Kidney (tissue), 14 donors: ENCODE measurements around the gene NELFB. TPM values are rescaled to one million over a fixed set of nuclear protein-coding genes. Genes with fewer than 3 reads are reported as not detected.
A peak's percentile ranks its signal among the peaks of the same experiment; 100 is the strongest.

Source experiments
- DNase-seq, 5 donors: peaks; one replicate each; pipeline ENCODE4 v3.0.0-alpha.2; 2013 to 2020
- FAIRE-seq: peaks from 2 replicates; lab custom pipeline; 2012; peaks lifted over from hg19 to GRCh38; lab: Jason Lieb, UNC
- H3K27ac ChIP-seq, 2 donors: one replicate each; pipeline ENCODE4 v1.7.0; 2013; ENCODE audit warnings: low read depth in 2 of 2, low read length in 2 of 2, inconsistent platforms in 1 of 2
- H3K27me3 ChIP-seq: one replicate; pipeline ENCODE4 v1.7.1; 2013; ENCODE audit warnings: low read length, inconsistent platforms; ENCODE audit not compliant: control insufficient read depth, insufficient read depth
- H3K36me3 ChIP-seq, 3 donors: one replicate each; pipeline versions ENCODE4 v1.7.0 to v1.7.1; 2013; ENCODE audit warnings: low read length in 3 of 3, control low read depth in 1 of 3, inconsistent platforms in 1 of 3; ENCODE audit not compliant: insufficient read depth in 3 of 3, control insufficient read depth in 2 of 3
- H3K4me1 ChIP-seq, 3 donors: one replicate each; pipeline versions ENCODE4 v1.7.0 to v1.7.1; 2013; ENCODE audit warnings: low read length in 3 of 3, inconsistent platforms in 1 of 3, low read depth in 1 of 3; ENCODE audit not compliant: control insufficient read depth in 2 of 3, insufficient read depth in 2 of 3
- H3K4me3 ChIP-seq, 3 donors: one replicate each; pipeline versions ENCODE4 v1.7.0 to v1.8.1; 2013; ENCODE audit warnings: low read length in 3 of 3, control low read depth in 1 of 3, inconsistent platforms in 1 of 3
- H3K9ac ChIP-seq, 3 donors: one replicate each; pipeline versions ENCODE4 v1.7.0 to v1.7.1; 2013; ENCODE audit warnings: low read length in 3 of 3, control low read depth in 1 of 3, inconsistent platforms in 1 of 3
- H3K9me3 ChIP-seq, 3 donors: one replicate each; pipeline versions ENCODE4 v1.7.0 to v1.7.1; 2013; ENCODE audit warnings: low read length in 3 of 3, control low read depth in 1 of 3, inconsistent platforms in 1 of 3; ENCODE audit not compliant: control insufficient read depth in 2 of 3, insufficient read depth in 1 of 3
- CTCF ChIP-seq: IDR thresholded peaks from 3 replicates; pipeline ENCODE4 v1.5.1; 2012; ENCODE audit warnings: mild to moderate bottlenecking, moderate library complexity, borderline replicate concordance; ENCODE audit not compliant: insufficient read depth; ENCODE audit errors: extremely low read depth
- intact Hi-C: fragments of 100-400 bp; cut with DNase I; formaldehyde crosslinking; loops from one replicate; pipeline ENCODE4 v1.11.1; 2022
- polyA plus RNA-seq: library from polyadenylated mRNA; stranded (reverse); fragments of 350-450 nt; fragmentation: Illumina TruSeq; extraction: RNeasy Lipid Tissue Mini Kit (QIAGEN cat#74804); gene quantifications from one replicate; pipeline ENCODE4 v1.2.3, GENCODE V29; 2014; ENCODE audit warnings: low read depth, low replicate concordance; ENCODE audit not compliant: insufficient read depth
- total RNA-seq: library from RNA; stranded (reverse); fragmentation: NEBNext Ultra II Directional; extraction: Animal tissue kit (Norgen Biotek cat#: 25700); gene quantifications from one replicate; pipeline ENCODE4 v1.2.1, GENCODE V29; 2021
- donor health status: control.
- donor health status: control.
- donor health status: control.
- donor health status: control.
- donor health status: control.
- donor health status: DM: yes; HTN: yes; CAD: no.
- donor health status: Normal renal cell carcinoma (clear cell type).

The NELFB gene
- total and polyA plus RNA-seq, 2 donors from 2014 or later, result 43.8 to 57.3 TPM

DNA sequence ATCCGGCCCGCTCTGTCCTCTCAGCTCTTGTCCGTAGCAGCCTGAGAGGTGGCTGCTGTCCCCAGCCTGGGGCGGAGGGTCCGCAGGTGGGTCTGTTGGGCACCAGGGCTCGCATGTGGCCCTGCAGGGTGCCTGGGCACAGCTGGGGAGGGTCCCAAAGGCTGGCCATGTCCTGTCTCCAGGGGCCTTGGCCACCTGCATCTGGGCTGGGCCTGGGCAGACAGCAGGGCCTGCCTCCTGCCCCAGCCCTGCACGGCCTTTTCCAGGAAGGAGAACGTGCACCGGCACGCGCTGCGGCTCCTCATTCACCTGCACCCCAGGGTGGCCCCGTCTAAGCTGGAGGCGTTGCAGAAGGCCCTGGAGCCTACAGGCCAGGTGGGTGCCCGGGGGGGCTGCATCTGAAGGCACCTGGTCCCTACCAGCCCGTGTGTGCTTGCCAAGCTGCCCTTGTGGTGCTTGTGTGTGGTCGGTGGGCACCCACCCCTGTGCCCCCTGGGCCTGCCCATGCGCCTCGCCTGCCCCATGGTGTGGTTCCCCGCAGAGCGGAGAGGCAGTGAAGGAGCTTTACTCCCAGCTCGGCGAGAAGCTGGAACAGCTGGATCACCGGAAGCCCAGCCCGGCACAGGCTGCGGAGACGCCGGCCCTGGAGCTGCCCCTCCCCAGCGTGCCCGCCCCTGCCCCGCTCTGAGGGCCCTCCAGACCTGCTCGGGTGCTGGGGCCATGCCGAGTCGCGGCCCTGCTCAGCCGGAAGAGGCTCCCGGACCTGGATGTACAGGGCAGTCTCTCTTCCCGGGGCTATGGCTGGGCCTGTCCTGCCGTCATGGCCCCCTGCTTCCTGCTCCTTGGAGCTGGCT, 17.3 kb downstream of the NELFB start:
- H3K4me1 ChIP-seq, result peaks cover 0 to 40% (median 20%) of the 10 kb centered on the region in 3 donors
- no peak overlapping the region for H3K4me3 ChIP-seq
- intact Hi-C loops, result no loop called here
- TF ChIP-seq CTCF, result no peak
- DNase-seq, result peak in 2 of 5 donors; percentile 47 to 75
- no peaks in the 10 kb centered on the region for H3K27me3 ChIP-seq
- no peak overlapping the region for H3K9ac ChIP-seq
- no peak for FAIRE-seq
- peaks cover 0 to 4% (median 0%) of the 10 kb centered on the region in 3 donors for H3K36me3 ChIP-seq
- no peaks in the 10 kb centered on the region for H3K9me3 ChIP-seq
- H3K27ac ChIP-seq, result no peak overlapping the region

DNA sequence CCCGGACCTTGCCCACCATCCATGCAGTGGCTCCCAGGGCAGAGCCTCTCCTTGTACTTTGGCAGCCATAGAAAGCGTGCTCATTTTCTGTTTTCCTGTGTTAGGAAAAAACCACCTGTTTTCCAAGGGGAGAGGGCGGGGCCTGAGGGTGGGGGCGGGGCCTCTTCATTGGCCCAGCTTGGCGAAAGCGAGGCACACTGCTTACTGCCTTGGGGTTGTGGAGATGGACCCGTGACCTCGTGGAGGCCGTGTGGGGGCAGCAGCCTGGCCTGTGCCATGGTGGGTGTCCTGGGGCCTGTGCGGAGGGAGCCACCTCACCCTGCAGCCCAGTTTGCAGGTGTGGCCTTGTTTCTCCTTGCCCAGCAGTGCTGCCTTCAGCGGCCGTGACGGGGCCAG, 18.0 kb downstream of the NELFB start:
- FAIRE-seq (no peak), DNase-seq (peak in 2 of 5 donors; percentile 45 to 60)
- Histone ChIP-seq H3K27ac (no peak overlapping the region), H3K9ac (no peak overlapping the region), H3K4me3 (no peak overlapping the region), H3K36me3 (peaks cover 0 to 4% (median 0%) of the 10 kb centered on the region in 3 donors), H3K4me1 (peaks cover 0 to 42% (median 20%) of the 10 kb centered on the region in 3 donors), H3K9me3 (no peaks in the 10 kb centered on the region), H3K27me3 (no peaks in the 10 kb centered on the region)
- intact Hi-C loops, result no loop called here
- TF ChIP-seq CTCF, result no peak

DNA sequence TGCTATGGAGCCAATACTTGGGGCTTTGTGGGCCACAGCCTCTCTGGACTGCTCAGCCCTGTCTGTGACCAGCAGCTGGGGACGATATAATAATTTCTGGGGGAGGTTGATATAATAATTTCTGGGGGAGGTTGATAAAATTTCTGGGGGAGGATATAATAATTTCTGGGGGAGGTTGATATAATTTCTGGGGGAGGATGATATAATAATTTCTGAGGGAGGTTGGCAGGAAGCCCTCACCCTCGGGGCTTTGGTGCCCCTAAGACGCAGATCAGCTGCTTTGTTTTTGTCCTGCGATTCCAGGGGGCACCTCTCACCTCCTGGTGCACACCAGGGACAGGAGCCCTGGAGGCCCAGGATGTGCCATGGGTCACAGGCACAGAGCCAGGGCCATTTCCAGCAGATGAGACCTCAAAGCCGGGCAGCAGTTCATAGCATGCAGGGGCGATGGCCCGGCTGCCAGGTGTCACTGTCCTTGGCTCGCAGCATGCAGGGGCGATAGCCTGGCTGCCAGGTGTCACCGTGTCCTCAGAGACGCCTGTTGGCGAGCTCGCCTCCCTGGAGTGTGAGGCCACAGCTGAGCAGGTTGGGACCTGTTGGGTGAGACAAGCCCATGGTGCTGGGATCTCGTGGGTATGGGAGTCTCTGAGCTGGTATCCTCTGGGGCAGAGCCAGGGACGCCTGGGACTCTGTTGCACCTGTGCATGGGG, 18.6 kb downstream of the NELFB start:
- FAIRE-seq, result no peak
- no peak overlapping the region for H3K27ac ChIP-seq
- intact Hi-C loops, result no loop called here

More for the DNA sequence above, 18.6 kb downstream of the NELFB start:
- Histone ChIP-seq H3K4me3 (no peak overlapping the region), H3K9me3 (no peaks in the 10 kb centered on the region), H3K36me3 (peaks cover 0 to 1% (median 0%) of the 10 kb centered on the region in 3 donors), H3K27me3 (no peaks in the 10 kb centered on the region), H3K4me1 (peaks cover 0 to 37% (median 17%) of the 10 kb centered on the region in 3 donors), H3K9ac (no peak overlapping the region)
- TF ChIP-seq CTCF, result no peak
- peak in 1 of 5 donors; percentile 60 for DNase-seq
